ENCODE measurements around the gene TRIOBP. TPM values are rescaled to one million over a fixed set of nuclear protein-coding genes. Genes with fewer than 3 reads are reported as not detected.

TRIOBP gene
- total RNA-seq, 1 donor from 2014 or later = 40.6 TPM

- Mint-ChIP-seq H3K27ac (ENCODE audit: unreplicated experiment) (no peak overlapping the region), H3K27me3 (ENCODE audit: low read depth, unreplicated experiment) (no peaks in the 10 kb centered on the region), H3K9me3 (ENCODE audit: unreplicated experiment) (no peaks in the 10 kb centered on the region), H3K4me1 (ENCODE audit: low read depth, unreplicated experiment) (peaks cover 7% of the 10 kb centered on the region), H3K4me3 (ENCODE audit: unreplicated experiment) (no peak overlapping the region), H3K36me3 (ENCODE audit: low read depth, unreplicated experiment) (no peaks in the 10 kb centered on the region)
- no peaks in the 10 kb centered on the region for H3K9me3 ChIP-seq (ENCODE audit: insufficient read depth, low read depth, low read length)
- H3K9ac ChIP-seq (ENCODE audit: low read length) = no peak overlapping the region
- TF ChIP-seq CTCF (IDR thresholded peaks at IDR 0.05; ENCODE audit: insufficient read depth, low read depth, low read length) (no peak), EZH2 (IDR thresholded peaks at IDR 0.05; ENCODE audit: insufficient read depth, low read length) (no peak)
- H3K4me1 ChIP-seq (ENCODE audit: insufficient read depth, low read length) = peaks cover 7% of the 10 kb centered on the region
- no peaks in the 10 kb centered on the region for H3K27me3 ChIP-seq (ENCODE audit: insufficient read depth, low read length)
- no peak overlapping the region for H3K4me2 ChIP-seq (ENCODE audit: low read length)
- peaks cover 18% of the 10 kb centered on the region for H3K79me2 ChIP-seq (ENCODE audit: insufficient read depth, low read length)
- H4K20me1 ChIP-seq (ENCODE audit: insufficient read depth, low read length) = peaks cover 14% of the 10 kb centered on the region
- H3K36me3 ChIP-seq (ENCODE audit: insufficient read depth, low read length) = no peaks in the 10 kb centered on the region
- no peak for FAIRE-seq
- no peak overlapping the region for H3K27ac ChIP-seq (ENCODE audit: low read depth, low read length)
- DNase-seq (ENCODE audit: low read depth) = no peak
- no peak overlapping the region for H2AFZ ChIP-seq (ENCODE audit: low read depth, low read length)
- H3K4me3 ChIP-seq (ENCODE audit: insufficient read depth, low read depth, low read length) = no peak overlapping the region
Observed at GRCh38 chr22:37672206-37672919, 24.5 kb upstream of the TRIOBP start.

GRCh38 chr22:37672920-37673455 lies 23.9 kb upstream of the TRIOBP start:
- Histone ChIP-seq H3K27ac (ENCODE audit: low read depth, low read length) (no peak overlapping the region), H4K20me1 (ENCODE audit: insufficient read depth, low read length) (peaks cover 20% of the 10 kb centered on the region), H3K36me3 (ENCODE audit: insufficient read depth, low read length) (peaks cover under 1% of the 10 kb centered on the region), H3K4me2 (ENCODE audit: low read length) (no peak overlapping the region), H2AFZ (ENCODE audit: low read depth, low read length) (no peak overlapping the region), H3K79me2 (ENCODE audit: insufficient read depth, low read length) (peaks cover 23% of the 10 kb centered on the region), H3K27me3 (ENCODE audit: insufficient read depth, low read length) (no peaks in the 10 kb centered on the region), H3K4me1 (ENCODE audit: insufficient read depth, low read length) (peaks cover 9% of the 10 kb centered on the region), H3K4me3 (ENCODE audit: insufficient read depth, low read depth, low read length) (no peak overlapping the region), H3K9ac (ENCODE audit: low read length) (no peak overlapping the region), H3K9me3 (ENCODE audit: insufficient read depth, low read depth, low read length) (no peaks in the 10 kb centered on the region)
- TF ChIP-seq CTCF (IDR thresholded peaks at IDR 0.05; ENCODE audit: insufficient read depth, low read depth, low read length) = no peak
- TF ChIP-seq EZH2 (IDR thresholded peaks at IDR 0.05; ENCODE audit: insufficient read depth, low read length) = no peak
- H3K27me3 Mint-ChIP-seq (ENCODE audit: low read depth, unreplicated experiment) = no peaks in the 10 kb centered on the region
- H3K9me3 Mint-ChIP-seq (ENCODE audit: unreplicated experiment) = no peaks in the 10 kb centered on the region
- no peak overlapping the region for H3K27ac Mint-ChIP-seq (ENCODE audit: unreplicated experiment)
- DNase-seq (ENCODE audit: low read depth) = no peak
- H3K36me3 Mint-ChIP-seq (ENCODE audit: low read depth, unreplicated experiment) = no peaks in the 10 kb centered on the region
- H3K4me3 Mint-ChIP-seq (ENCODE audit: unreplicated experiment) = no peak overlapping the region
- no peak for FAIRE-seq
- peaks cover 11% of the 10 kb centered on the region for H3K4me1 Mint-ChIP-seq (ENCODE audit: low read depth, unreplicated experiment)

- H3K27ac Mint-ChIP-seq (ENCODE audit: unreplicated experiment) = no peak overlapping the region
Observed at GRCh38 chr22:37674248-37674647, 22.6 kb upstream of the TRIOBP start.

More at GRCh38 chr22:37674248-37674647, 22.6 kb upstream of the TRIOBP start:
- H3K4me1 ChIP-seq (ENCODE audit: insufficient read depth, low read length) = peaks cover 15% of the 10 kb centered on the region
- no peak overlapping the region for H3K27ac ChIP-seq (ENCODE audit: low read depth, low read length)
- H3K4me2 ChIP-seq (ENCODE audit: low read length) = peak overlapping the region; percentile 30
- TF ChIP-seq CTCF (IDR thresholded peaks at IDR 0.05; ENCODE audit: insufficient read depth, low read depth, low read length) (no peak), EZH2 (IDR thresholded peaks at IDR 0.05; ENCODE audit: insufficient read depth, low read length) (no peak)
- FAIRE-seq = no peak
- H3K36me3 ChIP-seq (ENCODE audit: insufficient read depth, low read length) = peaks cover 7% of the 10 kb centered on the region
- Mint-ChIP-seq H3K4me3 (ENCODE audit: unreplicated experiment) (no peak overlapping the region), H3K36me3 (ENCODE audit: low read depth, unreplicated experiment) (no peaks in the 10 kb centered on the region), H3K9me3 (ENCODE audit: unreplicated experiment) (no peaks in the 10 kb centered on the region), H3K27me3 (ENCODE audit: low read depth, unreplicated experiment) (no peaks in the 10 kb centered on the region), H3K4me1 (ENCODE audit: low read depth, unreplicated experiment) (peaks cover 12% of the 10 kb centered on the region)
- DNase-seq (ENCODE audit: low read depth) = no peak
- peaks cover 28% of the 10 kb centered on the region for H3K79me2 ChIP-seq (ENCODE audit: insufficient read depth, low read length)
- no peak overlapping the region for H2AFZ ChIP-seq (ENCODE audit: low read depth, low read length)
- H3K9ac ChIP-seq (ENCODE audit: low read length) = peak overlapping the region; percentile 38
- no peak overlapping the region for H3K4me3 ChIP-seq (ENCODE audit: insufficient read depth, low read depth, low read length)
- H3K9me3 ChIP-seq (ENCODE audit: insufficient read depth, low read depth, low read length) = no peaks in the 10 kb centered on the region
- peaks cover 32% of the 10 kb centered on the region for H4K20me1 ChIP-seq (ENCODE audit: insufficient read depth, low read length)
- H3K27me3 ChIP-seq (ENCODE audit: insufficient read depth, low read length) = no peaks in the 10 kb centered on the region

Measured in astrocyte (in vitro differentiated cells and primary cell).